Activated CD4-positive, CD25-positive, alpha-beta regulatory T cell treated with anti-CD3 and anti-CD28 coated beads, Interleukin-2, amount 50 U/mL, for 16 hours (primary cell): Measurements from ENCODE around the gene DEAF1.

Source experiments
- DNase-seq: peaks from one replicate; pipeline ENCODE4 v3.0.0-alpha.2; 2020; ENCODE audit warnings: low read depth, low spot score

The DEAF1 gene

GRCh38 chr11:645536-645935, 49.5 kb downstream of the DEAF1 start:
- no peak for DNase-seq

GRCh38 chr11:643849-644738, 50.9 kb downstream of the DEAF1 start:
- no peak for DNase-seq

- no peak for DNase-seq
These were observed 51.7 kb downstream of the DEAF1 start for GRCh38 chr11:643366-643765.

- DNase-seq: no peak
These were observed 53.1 kb downstream of the DEAF1 start for GRCh38 chr11:641806-642370.

- no peak for DNase-seq
These were observed 54.9 kb downstream of the DEAF1 start for GRCh38 chr11:640021-640706.

- DNase-seq: no peak
These were observed 55.6 kb downstream of the DEAF1 start for GRCh38 chr11:639332-639955.

- DNase-seq: no peak
These were observed 56.2 kb downstream of the DEAF1 start for GRCh38 chr11:638631-639331.

GRCh38 chr11:637593-638521, 57.2 kb downstream of the DEAF1 start:
- DNase-seq: no peak

GRCh38 chr11:637333-637592, 57.8 kb downstream of the DEAF1 start:
- DNase-seq: no peak

- no peak for DNase-seq
These were observed 58.3 kb downstream of the DEAF1 start, which contains the start of gene DRD4 for GRCh38 chr11:636511-637332. Gene DRD4 (plus strand): TSS chr11:637269. CDS start chr11:637305, 36 bp downstream.

- no peak for DNase-seq
These were observed 59.0 kb downstream of the DEAF1 start for GRCh38 chr11:635945-636510.

- DNase-seq: no peak
These were observed 64.2 kb downstream of the DEAF1 start for GRCh38 chr11:630871-631270.

GRCh38 chr11:629237-629583, 65.8 kb downstream of the DEAF1 start:
- DNase-seq: no peak

- DNase-seq: no peak
These were observed 67.0 kb downstream of the DEAF1 start for GRCh38 chr11:628056-628455.

- DNase-seq: no peak
These were observed 67.8 kb downstream of the DEAF1 start for GRCh38 chr11:627308-627576.

GRCh38 chr11:626475-627307, 68.3 kb downstream of the DEAF1 start, which contains the start of gene SCT:
Gene SCT (minus strand): TSS chr11:627181. CDS start chr11:627143, 38 bp downstream.
- no peak for DNase-seq

- DNase-seq: no peak
These were observed 69.3 kb downstream of the DEAF1 start for GRCh38 chr11:625636-626268.
